Heart right ventricle (tissue), 16 donors: Measurements from ENCODE around the gene TMEM87B. TPM values are rescaled to one million over a fixed set of nuclear protein-coding genes. Genes with fewer than 3 reads are reported as not detected.
"Not testable (repeated sequence)": the region's sequence is repeated elsewhere in the genome, so short reads cannot be mapped to it uniquely, and the experiment has no call there.

Source experiments
- ATAC-seq, 8 donors: fragments of 200-7000 bp; cut with Tn5 transposase; one replicate each; pipeline ENCODE4 v1.9.1; 2020; ENCODE audit warnings: mild to moderate bottlenecking in 8 of 8, moderate library complexity in 8 of 8, moderate number of reproducible peaks in 1 of 8
- DNase-seq, 2 donors: peaks; one replicate each; pipeline ENCODE4 v3.0.0-alpha.2; 2020
- H3K27ac ChIP-seq, 10 donors: fragments of 200-600 bp; sonication (generic) in 2 of 10; one replicate each; pipeline versions ENCODE4 v1.5.0 to v1.8.0; 2020 to 2022; ENCODE audit warnings: mild to moderate bottlenecking in 3 of 10
- H3K27me3 ChIP-seq, 7 donors: fragments of 200-600 bp; one replicate each; pipeline ENCODE4 v1.8.0; 2021 to 2022; ENCODE audit warnings: mild to moderate bottlenecking in 2 of 7
- H3K36me3 ChIP-seq, 9 donors: fragments of 200-600 bp; sonication (generic) in 1 of 9; one replicate each; pipeline versions ENCODE4 v1.5.0 to v1.8.0; 2020 to 2022; ENCODE audit warnings: mild to moderate bottlenecking in 2 of 9
- H3K4me1 ChIP-seq, 9 donors: fragments of 200-600 bp; sonication (generic) in 1 of 9; one replicate each; pipeline versions ENCODE4 v1.5.0 to v1.8.0; 2020 to 2022; ENCODE audit warnings: mild to moderate bottlenecking in 4 of 9
- H3K4me3 ChIP-seq, 10 donors: fragments of 200-600 bp; sonication (generic) in 2 of 10; one replicate each; pipeline versions ENCODE4 v1.5.0 to v1.8.0; 2020 to 2022; ENCODE audit warnings: mild to moderate bottlenecking in 7 of 10, moderate library complexity in 2 of 10
- H3K9me3 ChIP-seq, 11 donors: fragments of 200-600 bp in 10 of 11; sonication (generic) in 2 of 11; one replicate each; pipeline versions ENCODE4 v1.5.0 to v1.8.0; 2013 to 2022; ENCODE audit warnings: mild to moderate bottlenecking in 2 of 11, control low read depth in 1 of 11, moderate library complexity in 1 of 11
- CTCF ChIP-seq, 9 donors: fragments of 200-600 bp; sonication (generic) in 2 of 9; IDR thresholded peaks; one replicate each; pipeline versions ENCODE4 v1.5.0 to v1.8.0; 2021 to 2022; ENCODE audit warnings: antibody characterized with exemption in 9 of 9, mild to moderate bottlenecking in 5 of 9, moderate library complexity in 1 of 9
- WGBS, 2 donors: extraction: QIAGEN DNeasy Blood & Tissue Kit; methylation state at CpG; one replicate each; pipeline ENCODE4 v1.1.7; 2013; ENCODE audit warnings: inconsistent platforms in 1 of 2; 5-methylcytosine and 5-hydroxymethylcytosine counted together
- intact Hi-C, 10 donors: fragments of 100-400 bp; cut with DNase I; formaldehyde crosslinking; loops; one replicate each; pipeline versions ENCODE4 v1.11.1 to v1.14.2; 2022
- polyA plus RNA-seq, 2 donors: library from polyadenylated mRNA; stranded (reverse); fragments of 200-250 nt; gene quantifications; one replicate each; pipeline ENCODE4 v1.2.3, GENCODE V29; 2013
- total RNA-seq, 10 donors: library from RNA; stranded (reverse); fragmentation: NEBNext Ultra II Directional in 3 of 10; extraction: Animal tissue kit (Norgen Biotek cat#: 25700) in 3 of 10; gene quantifications; one replicate each; pipeline versions ENCODE4 v1.2.1 to v1.2.4, GENCODE V29; 2021 to 2023
- donor health status: Arrhythmogenic right ventricular cardiomyopathy.
- donor health status: ischemic (EF 13 %, LVEDD 7.1; RV severe dilation, severe dysfunction).
- donor health status: healthy with polysubstance abuse.
- donor health status: DM: no; HTN: yes; CAD: no.
- donor health status: DM: no; HTN: no; CAD: no.
- donor health status: ischemic (EF 25% LVEDD 6.9; RV normal size, moderate dysfunction).
- donor health status: ischemic (EF 25% LVEDD 5.7; RV mildly dilated, moderate dysfunction).
- donor health status: healthy.
- donor health status: DM: yes; HTN: yes; CAD: no.
- donor health status: Ischemic cardiomyopathy.
- donor health status: ischemic (EF 35%, LVEDD 5.7; RV mildly dilated, moderate dysfunction).
- donor health status: nonischemic (EF 11% LVEDD 7.7; RV severe dilation, severe dysfunction).
- donor health status: DM: yes; HTN: yes; CAD: no.
- donor health status: PGD.
- donor health status: ischemic (EF 29% LVEDD 5.4; RV normal size, mild dysfunction).
- donor health status: nonischemic (EF 23%, LVEDD 6.1; RV moderate dilation, normal function).

TMEM87B gene
- total and polyA plus RNA-seq, 12 donors, result 4.4 to 11.1 (median 5.7) TPM

- intact Hi-C loops, result no loop called here
Measured at GRCh38 chr2:112136096-112136495, 81.0 kb downstream of the TMEM87B start.

GRCh38 chr2:112137516-112138158 is 82.6 kb downstream of the TMEM87B start:
- TF ChIP-seq CTCF (IDR thresholded peaks at IDR 0.05), result no peak
- ATAC-seq (peak in 4 of 8 donors; percentile 31 to 54 (median 42)), DNase-seq (no peak)
- H3K4me3 ChIP-seq, result peak overlapping the region; percentile 29 to 75 (median 56)
- peaks cover 0 to 14% (median 5%) of the 10 kb centered on the region in 11 donors for H3K9me3 ChIP-seq
- intact Hi-C loops, result no loop called here
- H3K36me3 ChIP-seq, result no peaks in the 10 kb centered on the region
- 19 to 20% methylated on average over 15 of the region's 15 CpGs for WGBS, 2 donors
- peaks cover 0 to 20% (median 5%) of the 10 kb centered on the region in 7 donors for H3K27me3 ChIP-seq
- H3K4me1 ChIP-seq, result peaks cover 0 to 9% (median 3%) of the 10 kb centered on the region in 9 donors
- H3K27ac ChIP-seq, result peak overlapping the region in 1 of 10 donors; percentile 34

More at GRCh38 chr2:112136096-112136495, 81.0 kb downstream of the TMEM87B start:
- Histone ChIP-seq H3K36me3 (no peaks in the 10 kb centered on the region), H3K9me3 (peaks cover 0 to 20% (median 7%) of the 10 kb centered on the region in 11 donors), H3K4me3 (no peak overlapping the region), H3K27me3 (peaks cover 0 to 17% (median 5%) of the 10 kb centered on the region in 7 donors), H3K4me1 (peaks cover 0 to 9% (median 3%) of the 10 kb centered on the region in 9 donors), H3K27ac (no peak overlapping the region)
- WGBS, 2 donors, result 96 to 99% methylated on average over 5 of the region's 5 CpGs
- ATAC-seq, result no peak
- TF ChIP-seq CTCF (IDR thresholded peaks at IDR 0.05), result no peak
- DNase-seq, result no peak

- WGBS, 2 donors, result 1 to 2% methylated on average over 52 to 78 of the region's 84 CpGs
- DNase-seq, result peak in 1 of 2 donors; percentile 33
Measured at GRCh38 chr2:112138159-112139032, 83.3 kb downstream of the TMEM87B start, which contains the start of gene FBLN7. FBLN7 (plus strand) TSS chr2:112138385; CDS start chr2:112138656, 271 bp downstream.

GRCh38 chr2:112139033-112139614 is 84.1 kb downstream of the TMEM87B start:
- H3K36me3 ChIP-seq, H3K4me3 ChIP-seq, H3K9me3 ChIP-seq, ATAC-seq, DNase-seq, H3K27ac ChIP-seq, H3K4me1 ChIP-seq, intact Hi-C loops: not testable (repeated sequence)
- WGBS, 2 donors, result 0 to 1% methylated on average over 9 to 22 of the region's 32 CpGs
- H3K27me3 ChIP-seq, result peaks cover 0 to 20% (median 5%) of the 10 kb centered on the region in 7 donors

More at GRCh38 chr2:112138159-112139032, 83.3 kb downstream of the TMEM87B start, which contains the start of gene FBLN7:
- Histone ChIP-seq H3K4me1 (peaks cover 0 to 9% (median 3%) of the 10 kb centered on the region in 9 donors), H3K27ac (peak within 1 kb of the TSS in 1 of 10 donors; percentile 34), H3K36me3 (no peaks in the 10 kb centered on the region), H3K9me3 (peaks cover 0 to 6% (median 1%) of the 10 kb centered on the region in 11 donors), H3K27me3 (peaks cover 0 to 20% (median 5%) of the 10 kb centered on the region in 7 donors), H3K4me3 (peak within 1 kb of the TSS; percentile 29 to 75 (median 56))
- no peak for TF ChIP-seq CTCF (IDR thresholded peaks at IDR 0.05)
- ATAC-seq, result peak in 3 of 8 donors; percentile 27 to 59 (median 37)
- intact Hi-C loops, result no loop called here

GRCh38 chr2:112139661-112140204 is 84.7 kb downstream of the TMEM87B start:
- intact Hi-C loops, DNase-seq, H3K9me3 ChIP-seq, ATAC-seq, H3K4me1 ChIP-seq, H3K27ac ChIP-seq, H3K36me3 ChIP-seq: not testable (repeated sequence)
- Histone ChIP-seq H3K27me3 (peaks cover 0 to 20% (median 5%) of the 10 kb centered on the region in 7 donors), H3K4me3 (peak overlapping the region in 3 of 10 donors; percentile 28 to 44 (median 34))
- 2 to 3% methylated on average over 26 to 34 of the region's 38 CpGs for WGBS, 2 donors
